ENCODE results near the gene TMEFF2.

TMEFF2 gene

GRCh38 chr2:191980483-191980882 is 214.2 kb downstream of the TMEFF2 start:
- Mint-ChIP-seq H3K4me1 (peaks cover 19% of the 10 kb centered on the region), H3K36me3 (ENCODE audit: low read depth) (no peaks in the 10 kb centered on the region), H3K27ac (no peak overlapping the region), H3K4me3 (no peak overlapping the region), H3K27me3 (ENCODE audit: low read depth) (no peaks in the 10 kb centered on the region), H3K9me3 (no peaks in the 10 kb centered on the region)
- TF ChIP-seq, protein P1, sequence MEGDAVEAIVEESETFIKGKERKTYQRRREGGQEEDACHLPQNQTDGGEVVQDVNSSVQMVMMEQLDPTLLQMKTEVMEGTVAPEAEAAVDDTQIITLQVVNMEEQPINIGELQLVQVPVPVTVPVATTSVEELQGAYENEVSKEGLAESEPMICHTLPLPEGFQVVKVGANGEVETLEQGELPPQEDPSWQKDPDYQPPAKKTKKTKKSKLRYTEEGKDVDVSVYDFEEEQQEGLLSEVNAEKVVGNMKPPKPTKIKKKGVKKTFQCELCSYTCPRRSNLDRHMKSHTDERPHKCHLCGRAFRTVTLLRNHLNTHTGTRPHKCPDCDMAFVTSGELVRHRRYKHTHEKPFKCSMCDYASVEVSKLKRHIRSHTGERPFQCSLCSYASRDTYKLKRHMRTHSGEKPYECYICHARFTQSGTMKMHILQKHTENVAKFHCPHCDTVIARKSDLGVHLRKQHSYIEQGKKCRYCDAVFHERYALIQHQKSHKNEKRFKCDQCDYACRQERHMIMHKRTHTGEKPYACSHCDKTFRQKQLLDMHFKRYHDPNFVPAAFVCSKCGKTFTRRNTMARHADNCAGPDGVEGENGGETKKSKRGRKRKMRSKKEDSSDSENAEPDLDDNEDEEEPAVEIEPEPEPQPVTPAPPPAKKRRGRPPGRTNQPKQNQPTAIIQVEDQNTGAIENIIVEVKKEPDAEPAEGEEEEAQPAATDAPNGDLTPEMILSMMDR (IDR thresholded peaks at IDR 0.05; ENCODE audit: unreplicated experiment in 3 of 3) = no peak

DNA sequence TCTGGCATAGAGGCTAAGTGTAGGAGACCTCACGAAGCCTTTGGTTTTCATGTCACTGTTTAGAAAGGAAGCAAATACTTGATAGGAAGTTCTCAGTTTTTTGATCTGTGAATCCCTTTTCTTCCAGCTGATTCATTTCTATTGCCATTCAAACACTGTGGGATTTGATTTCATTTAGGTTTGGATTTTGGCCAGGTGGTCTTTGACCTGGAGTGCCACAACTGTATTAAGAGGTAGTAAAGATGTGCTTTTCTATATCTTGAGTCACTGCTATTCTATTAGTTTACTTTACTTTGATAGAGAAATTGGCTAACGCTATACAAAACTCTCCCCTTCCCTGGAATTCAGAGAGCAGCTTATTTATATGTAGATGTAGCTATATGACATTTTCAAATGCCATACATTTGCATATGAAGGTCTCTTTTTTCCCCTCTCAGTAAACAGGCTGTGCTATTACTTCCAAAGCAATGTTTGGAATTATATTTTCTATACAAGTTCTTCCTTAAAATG is 215.5 kb downstream of the TMEFF2 start:
- no peaks in the 10 kb centered on the region for H3K36me3 Mint-ChIP-seq (ENCODE audit: low read depth)
- H3K9me3 Mint-ChIP-seq = no peaks in the 10 kb centered on the region
- H3K27ac Mint-ChIP-seq = no peak overlapping the region
- H3K4me3 Mint-ChIP-seq = no peak overlapping the region
- peaks cover 19% of the 10 kb centered on the region for H3K4me1 Mint-ChIP-seq
- no peaks in the 10 kb centered on the region for H3K27me3 Mint-ChIP-seq (ENCODE audit: low read depth)
- TF ChIP-seq, protein P1 (IDR thresholded peaks at IDR 0.05; ENCODE audit: unreplicated experiment in 3 of 3) = no peak

- Mint-ChIP-seq H3K4me1 (peaks cover 11% of the 10 kb centered on the region), H3K27me3 (ENCODE audit: low read depth) (no peaks in the 10 kb centered on the region), H3K36me3 (ENCODE audit: low read depth) (no peaks in the 10 kb centered on the region), H3K4me3 (no peak overlapping the region), H3K27ac (no peak overlapping the region), H3K9me3 (no peaks in the 10 kb centered on the region)
- TF ChIP-seq, protein P1 (IDR thresholded peaks at IDR 0.05; ENCODE audit: unreplicated experiment in 3 of 3) = no peak
Measured at GRCh38 chr2:191977754-191978153, 217.0 kb downstream of the TMEFF2 start.

- H3K4me3 Mint-ChIP-seq = no peak overlapping the region
- no peaks in the 10 kb centered on the region for H3K27me3 Mint-ChIP-seq (ENCODE audit: low read depth)
- H3K4me1 Mint-ChIP-seq = peaks cover 9% of the 10 kb centered on the region
- no peak overlapping the region for H3K27ac Mint-ChIP-seq
- H3K9me3 Mint-ChIP-seq = no peaks in the 10 kb centered on the region
- no peaks in the 10 kb centered on the region for H3K36me3 Mint-ChIP-seq (ENCODE audit: low read depth)
- TF ChIP-seq, protein P1 (IDR thresholded peaks at IDR 0.05; ENCODE audit: unreplicated experiment in 3 of 3) = no peak
Measured at GRCh38 chr2:191976436-191976835, 218.3 kb downstream of the TMEFF2 start.

GRCh38 chr2:191974676-191975075 is 220.1 kb downstream of the TMEFF2 start:
- H3K36me3 Mint-ChIP-seq (ENCODE audit: low read depth) = no peaks in the 10 kb centered on the region
- H3K4me1 Mint-ChIP-seq = peaks cover 4% of the 10 kb centered on the region
- no peak overlapping the region for H3K27ac Mint-ChIP-seq
- no peaks in the 10 kb centered on the region for H3K27me3 Mint-ChIP-seq (ENCODE audit: low read depth)
- no peaks in the 10 kb centered on the region for H3K9me3 Mint-ChIP-seq
- H3K4me3 Mint-ChIP-seq = no peak overlapping the region
- TF ChIP-seq, protein P1 (IDR thresholded peaks at IDR 0.05; ENCODE audit: unreplicated experiment in 3 of 3) = no peak

GRCh38 chr2:191970867-191971266 is 223.9 kb downstream of the TMEFF2 start:
- H3K4me3 Mint-ChIP-seq = no peak overlapping the region
- no peaks in the 10 kb centered on the region for H3K36me3 Mint-ChIP-seq (ENCODE audit: low read depth)
- TF ChIP-seq, protein P1 (IDR thresholded peaks at IDR 0.05; ENCODE audit: unreplicated experiment in 3 of 3) = no peak
- H3K4me1 Mint-ChIP-seq = no peaks in the 10 kb centered on the region
- H3K9me3 Mint-ChIP-seq = no peaks in the 10 kb centered on the region
- peak overlapping the region in 1 of 3 experiments; percentile 59 for H3K27ac Mint-ChIP-seq
- H3K27me3 Mint-ChIP-seq (ENCODE audit: low read depth) = no peaks in the 10 kb centered on the region
